Measurements from ENCODE around the gene ERP44.

GRCh38 chr9:100106616-100107015, 7.8 kb upstream of the ERP44 start:
- no peak for TF ChIP-seq CTCF (IDR thresholded peaks at IDR 0.05; ENCODE audit: insufficient read depth, low read length, poor library complexity, severe bottlenecking)
- TF ChIP-seq EZH2phosphoT487 (conservative IDR thresholded peaks at IDR 0.05; ENCODE audit: low read length): no peak
